ENCODE data around the gene TXNDC8. TPM values are rescaled to one million over a fixed set of nuclear protein-coding genes. Genes with fewer than 3 reads are reported as not detected.
"Not testable (repeated sequence)": the region's sequence is repeated elsewhere in the genome, so short reads cannot be mapped to it uniquely, and the experiment has no call there.

The TXNDC8 gene
- total RNA-seq (2014; rRNA removed; shearing (Covaris generic)), result not detected in 2 replicates

DNA sequence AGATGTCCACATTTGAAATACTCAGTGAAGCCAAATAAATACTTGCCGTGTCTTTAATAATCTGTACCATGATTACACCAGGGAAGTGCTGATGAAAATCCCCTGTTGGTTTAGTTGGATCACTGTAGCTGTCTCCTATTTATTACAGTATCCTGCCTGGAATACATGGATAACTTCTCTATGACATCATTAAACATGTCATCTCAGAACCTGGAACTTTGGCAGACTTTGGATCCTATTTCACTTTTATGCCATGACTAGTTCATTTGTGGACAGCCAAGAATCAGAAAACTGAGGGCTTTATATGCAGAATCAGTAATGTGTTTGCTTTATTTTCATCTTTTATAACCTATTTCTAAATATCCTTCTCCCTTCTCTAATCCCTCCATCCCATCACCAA lies at the start of gene TXNDC8:
TXNDC8 (minus strand) TSS at position 137 of the 400 bp plus-strand sequence.
- no peak for DNase-seq (ENCODE audit: low spot score)

DNA sequence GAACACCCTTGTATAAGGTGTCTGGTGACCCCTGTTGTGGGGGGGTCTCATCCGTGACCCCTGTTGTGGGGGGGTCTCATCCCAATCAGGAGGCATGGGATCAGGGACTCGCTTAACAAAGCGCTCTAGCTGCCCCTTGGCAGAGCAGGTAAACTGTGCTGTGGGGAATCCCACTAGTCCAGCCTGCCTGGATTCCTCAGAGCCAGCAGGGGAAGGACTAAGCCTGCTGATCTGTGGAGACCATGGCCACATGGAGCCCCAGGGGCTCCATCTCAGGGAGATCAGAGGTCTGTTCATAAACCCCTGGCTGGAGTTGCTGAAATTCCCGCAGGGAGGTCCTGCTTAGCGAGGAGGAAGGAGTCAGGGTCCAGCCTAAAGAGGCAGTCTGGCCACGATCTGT lies 45.8 kb upstream of the TXNDC8 start:
- DNase-seq (ENCODE audit: low spot score), result no peak

DNA sequence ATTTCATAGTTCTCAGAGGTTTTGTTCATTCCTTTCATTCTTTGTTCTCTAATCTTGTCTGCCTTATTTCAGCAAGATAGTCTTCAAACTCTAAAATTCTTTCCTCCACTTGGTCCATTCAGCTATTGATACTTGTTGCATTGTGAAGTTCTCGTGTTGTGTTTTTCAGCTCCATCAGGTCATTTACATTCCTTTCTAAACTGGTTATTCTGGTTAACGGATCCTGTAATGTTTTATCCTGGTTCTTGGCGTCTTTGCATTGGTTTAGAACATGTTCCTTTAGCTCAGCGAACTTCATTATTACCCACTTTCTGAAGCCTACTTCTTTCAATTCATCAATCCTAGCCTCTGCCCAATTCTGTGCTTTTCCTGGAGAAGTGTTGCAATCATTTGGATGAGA lies 45.1 kb upstream of the TXNDC8 start:
- DNase-seq (ENCODE audit: low spot score), result no peak

DNA sequence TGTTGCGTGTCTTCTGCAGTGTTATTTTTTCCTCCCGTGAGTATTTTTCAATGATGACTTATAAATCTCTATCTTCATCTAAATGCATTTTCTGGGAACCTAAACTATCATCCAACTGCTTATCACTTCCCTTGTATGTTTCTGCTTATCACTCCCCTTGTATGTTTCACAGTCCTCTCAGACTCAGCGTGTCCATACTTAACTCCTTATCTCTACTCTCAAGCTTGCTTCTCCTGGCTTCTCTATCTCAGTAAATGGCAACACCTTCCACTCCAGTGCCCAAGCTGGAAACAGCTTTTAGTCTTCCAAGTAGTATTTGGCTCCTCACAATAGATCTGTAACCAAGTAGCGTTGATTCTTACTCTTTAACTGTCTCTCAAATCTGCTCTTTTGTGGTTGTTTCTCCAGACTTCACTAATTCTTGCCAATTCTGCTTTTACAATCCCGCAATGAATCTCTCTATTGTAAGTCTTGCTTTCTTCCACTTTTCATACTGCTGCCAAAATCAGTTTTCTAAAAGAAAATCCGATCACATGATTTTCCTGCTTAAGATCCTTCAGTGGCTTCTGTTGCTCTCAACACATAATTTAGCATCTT lies 33.8 kb upstream of the TXNDC8 start:
- no peak for DNase-seq (ENCODE audit: low spot score)

DNA sequence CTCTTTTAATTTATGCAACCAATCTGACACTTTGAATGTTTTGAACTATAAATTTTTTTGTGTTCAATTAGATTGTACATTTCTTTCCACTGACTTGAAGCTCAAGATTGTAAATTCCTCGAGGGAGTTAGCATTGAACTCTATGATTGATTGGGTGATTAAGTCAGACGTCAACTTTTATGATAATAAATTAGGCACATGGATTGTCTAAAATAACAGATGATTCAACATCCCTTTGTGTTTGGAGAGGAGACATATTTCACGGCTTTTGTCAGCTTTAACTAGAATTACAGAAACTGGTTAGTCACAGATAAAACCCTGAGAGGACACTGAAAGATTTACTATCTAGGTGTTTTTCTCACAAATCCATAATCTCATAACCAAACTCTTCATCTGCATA lies 32.7 kb upstream of the TXNDC8 start:
- DNase-seq (ENCODE audit: low spot score), result no peak

DNA sequence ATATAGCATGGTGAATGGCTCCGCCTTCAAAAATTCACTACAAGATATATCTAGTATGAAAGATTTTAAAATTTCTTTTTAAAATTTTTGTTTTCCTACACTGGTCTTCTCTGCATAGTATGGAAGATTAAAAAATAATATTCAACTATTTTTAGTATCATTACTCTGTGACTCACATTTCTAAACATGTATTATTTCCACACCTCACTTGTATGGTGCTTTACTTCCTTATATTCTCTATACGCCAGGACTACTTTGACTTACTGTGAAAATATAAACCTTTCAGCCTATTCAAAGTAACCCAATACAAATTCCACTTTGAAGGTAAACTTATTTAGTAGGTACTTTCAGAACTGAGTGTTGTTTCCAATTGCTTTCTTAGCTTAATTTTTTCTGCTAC lies 26.8 kb upstream of the TXNDC8 start:
- no peak for DNase-seq (ENCODE audit: low spot score)

DNA sequence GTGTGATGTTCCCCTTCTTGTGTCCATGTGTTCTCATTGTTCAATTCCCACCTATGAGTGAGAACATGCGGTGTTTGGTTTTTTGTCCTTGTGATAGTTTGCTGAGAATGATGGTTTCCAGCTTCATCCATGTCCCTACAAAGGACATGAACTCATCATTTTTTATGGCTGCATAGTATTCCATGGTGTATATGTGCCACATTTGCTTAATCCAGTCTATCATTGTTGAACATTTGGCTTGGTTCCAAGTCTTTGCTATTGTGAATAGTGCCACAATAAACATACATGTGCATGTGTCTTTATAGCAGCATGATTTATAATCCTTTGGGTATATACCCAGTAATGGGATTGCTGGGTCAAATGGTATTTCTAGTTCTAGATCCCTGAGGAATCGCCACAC lies 21.3 kb upstream of the TXNDC8 start:
- not testable (repeated sequence) for DNase-seq (ENCODE audit: low spot score)

DNA sequence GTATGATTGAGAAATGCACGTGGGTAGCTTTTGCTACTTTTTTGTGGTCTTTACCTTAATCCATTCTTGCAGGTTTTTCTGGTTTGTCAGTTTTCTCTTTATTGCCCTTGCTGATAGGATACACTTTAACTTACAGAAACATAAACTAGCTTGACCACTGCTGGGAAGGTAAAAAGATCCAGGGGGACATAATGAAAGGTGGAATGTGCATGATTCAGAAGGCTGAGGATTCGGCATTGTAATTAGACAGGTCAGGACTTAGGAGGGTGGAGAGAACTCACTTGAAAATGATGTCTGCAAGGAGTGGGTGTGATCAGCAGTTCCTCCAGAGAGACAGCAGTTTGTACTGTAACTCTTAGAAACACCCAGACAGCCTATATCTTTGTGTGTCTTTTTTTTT lies 19.8 kb upstream of the TXNDC8 start:
- peak; percentile 39 for DNase-seq (ENCODE audit: low spot score)

DNA sequence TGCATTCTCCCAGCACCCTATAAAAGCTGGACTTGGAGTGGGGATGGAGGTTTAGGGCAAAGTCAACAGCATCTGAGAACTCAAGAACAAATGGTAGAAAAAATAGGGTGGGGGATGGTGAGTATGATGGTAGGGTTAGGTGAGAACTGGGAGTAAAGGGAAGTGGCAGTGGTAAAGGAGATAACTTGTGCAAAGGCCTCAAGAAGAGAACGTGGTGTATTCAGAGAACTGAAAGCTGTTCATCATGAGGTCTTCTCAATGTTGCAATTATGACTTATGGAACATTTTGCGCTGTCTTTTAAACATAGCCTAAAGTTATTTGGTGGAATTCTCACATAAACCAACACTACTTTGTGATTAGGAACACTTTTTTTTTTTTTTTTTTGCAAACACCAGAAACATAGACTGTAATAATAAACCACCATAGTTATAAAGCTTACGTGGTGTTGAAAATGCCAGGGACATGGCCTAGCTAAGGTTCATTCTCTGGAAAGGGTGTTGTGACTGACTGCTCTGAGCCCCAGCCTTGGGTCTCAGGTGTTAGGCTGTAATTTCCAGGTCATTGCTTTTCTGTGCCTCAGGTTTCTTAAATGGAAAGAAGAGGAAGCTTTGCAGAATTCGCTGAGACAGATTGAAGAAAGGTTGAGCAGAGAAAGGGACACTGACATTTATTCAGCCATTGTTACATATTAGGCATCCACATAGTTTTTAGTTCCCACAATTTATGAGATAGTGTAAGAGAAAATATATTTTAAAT lies 19.2 kb upstream of the TXNDC8 start:
- no peak for DNase-seq (ENCODE audit: low spot score)

DNA sequence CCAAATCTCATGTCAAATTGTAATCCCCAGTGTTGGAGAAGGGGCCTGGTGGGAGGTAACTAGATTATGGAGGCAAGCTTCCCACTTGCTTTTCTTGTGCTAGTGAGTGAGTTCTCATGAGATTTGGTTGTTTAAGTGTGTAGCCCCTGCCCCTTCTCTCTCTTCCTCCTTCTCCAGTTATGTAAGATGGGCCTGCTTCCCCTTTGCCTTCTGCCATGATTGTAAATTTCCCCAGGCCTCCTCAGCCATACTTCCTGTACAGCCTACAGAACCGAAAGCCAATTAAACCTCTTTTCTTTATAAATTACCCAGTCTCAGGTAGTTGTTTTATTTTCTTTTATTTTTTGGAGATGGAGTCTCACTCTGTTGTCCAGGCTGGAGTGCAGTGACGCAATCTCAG lies 18.2 kb upstream of the TXNDC8 start:
- no peak for DNase-seq (ENCODE audit: low spot score)

DNA sequence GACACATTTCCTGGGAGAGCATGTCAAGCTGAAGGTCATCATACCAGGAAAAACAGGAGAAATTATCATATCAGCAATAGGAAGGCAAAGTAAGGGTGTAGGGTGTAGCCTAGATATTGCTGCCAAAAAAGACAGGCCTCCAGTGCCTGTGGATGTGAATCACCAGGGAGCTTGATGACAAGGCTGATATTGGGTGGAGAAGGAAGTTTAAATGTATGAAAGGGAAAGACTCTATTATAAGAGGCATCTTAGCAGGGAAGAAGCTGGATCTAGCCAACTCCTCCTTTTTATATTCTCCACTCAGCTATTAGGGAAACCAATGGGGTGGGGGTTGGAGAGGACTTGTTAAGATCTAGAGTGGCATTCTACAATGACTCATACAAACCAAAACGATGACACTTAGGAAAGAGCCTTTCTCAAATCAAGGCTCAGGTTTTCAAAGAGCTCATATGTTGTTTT lies 13.4 kb upstream of the TXNDC8 start:
- peak; percentile 73 for DNase-seq (ENCODE audit: low spot score)

DNA sequence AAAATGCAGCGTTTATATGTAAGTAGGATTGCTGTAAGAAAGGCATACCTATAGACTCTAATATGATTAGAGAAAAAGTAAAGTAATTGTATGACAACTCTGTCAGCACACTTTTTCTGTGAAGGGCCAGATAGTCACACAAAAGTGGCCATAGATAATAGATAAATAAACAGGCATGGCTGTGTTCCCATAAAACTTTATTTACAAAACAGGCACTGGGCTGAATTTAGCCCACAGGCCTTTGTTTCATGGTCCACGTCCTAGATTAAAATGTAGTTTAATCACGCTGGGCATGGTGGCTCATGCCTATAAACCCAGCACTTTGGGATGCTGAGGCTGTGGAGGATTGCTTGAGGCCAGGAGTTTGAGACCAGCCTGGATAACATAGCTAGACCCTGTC lies 8.7 kb upstream of the TXNDC8 start:
- DNase-seq (ENCODE audit: low spot score), result no peak

DNA sequence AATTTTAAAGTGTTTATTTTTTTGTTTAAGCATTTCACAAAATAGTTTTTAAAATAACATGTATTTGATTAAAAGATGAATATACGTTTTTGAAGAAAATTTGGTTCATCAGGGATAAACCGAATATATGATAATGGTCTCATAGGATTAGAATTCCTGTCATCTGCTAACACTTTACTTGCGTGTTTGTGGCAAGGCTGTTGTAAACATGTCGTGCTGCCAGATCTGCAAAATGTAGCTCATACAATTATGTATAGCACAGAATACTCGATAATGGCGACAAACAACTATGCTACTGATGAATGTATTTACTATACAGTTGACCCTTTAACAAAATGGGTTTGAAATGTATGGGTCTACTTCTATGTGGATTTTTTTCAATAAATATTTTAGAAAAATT lies 7.2 kb upstream of the TXNDC8 start:
- no peak for DNase-seq (ENCODE audit: low spot score)

DNA sequence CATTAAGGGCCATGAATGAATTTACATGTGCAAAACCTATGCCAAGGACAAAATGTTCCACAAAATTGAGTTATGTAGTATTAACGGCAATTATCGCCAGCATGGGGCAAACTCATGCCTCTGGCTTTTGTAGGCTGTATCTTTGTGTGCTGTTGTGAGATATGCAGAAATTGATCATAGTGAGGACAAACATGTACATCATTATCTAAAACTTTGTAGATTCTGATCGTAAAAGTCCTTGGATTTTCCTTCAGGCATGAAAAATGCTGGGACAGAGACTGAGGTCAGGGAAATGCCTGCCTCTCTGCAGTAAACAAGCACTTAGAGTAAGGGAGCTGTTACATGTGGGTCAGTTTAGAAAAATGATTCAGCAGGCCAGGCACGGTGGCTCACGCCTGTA lies 5.9 kb upstream of the TXNDC8 start:
- DNase-seq (ENCODE audit: low spot score), result no peak

DNA sequence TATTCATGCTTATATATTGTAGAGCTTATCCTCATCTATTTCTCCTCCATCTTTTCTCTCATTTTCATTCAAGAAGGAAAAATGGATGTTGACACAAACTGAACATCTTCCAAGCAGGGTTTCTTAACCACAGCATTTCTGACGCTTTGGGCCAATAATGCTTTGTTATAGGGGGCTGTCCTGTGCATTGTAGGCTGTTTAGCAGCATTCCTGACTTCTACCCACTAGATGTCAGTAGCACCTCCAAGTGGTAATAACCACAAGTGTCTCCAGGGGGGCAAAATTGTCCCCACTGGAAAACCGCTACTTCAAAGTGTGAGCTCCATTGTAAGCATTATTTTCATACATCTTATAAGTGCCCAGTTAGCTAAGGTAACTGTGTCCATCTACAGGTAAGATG lies 2.6 kb upstream of the TXNDC8 start:
- DNase-seq (ENCODE audit: low spot score), result peak; percentile 28

DNA sequence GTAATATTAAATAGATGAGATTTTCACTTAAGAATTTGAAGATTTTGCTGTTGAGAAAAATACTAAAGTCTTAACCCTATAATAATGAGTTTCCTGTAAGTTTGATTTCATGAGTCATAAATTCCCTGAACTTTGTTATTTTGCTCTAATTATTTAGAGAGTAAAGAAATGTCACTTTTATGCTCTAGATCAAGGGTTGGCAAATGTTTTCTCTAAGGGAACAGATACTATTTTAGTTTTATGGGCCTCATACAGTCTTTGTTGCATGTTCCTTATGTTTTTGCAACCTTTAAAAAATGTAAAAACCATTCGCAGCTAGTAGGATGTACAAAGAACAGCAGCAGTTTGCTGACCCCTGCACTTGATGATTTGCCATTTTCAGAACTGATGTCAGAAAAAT lies 480 bp upstream of the TXNDC8 start:
- DNase-seq (ENCODE audit: low spot score), result no peak

DNA sequence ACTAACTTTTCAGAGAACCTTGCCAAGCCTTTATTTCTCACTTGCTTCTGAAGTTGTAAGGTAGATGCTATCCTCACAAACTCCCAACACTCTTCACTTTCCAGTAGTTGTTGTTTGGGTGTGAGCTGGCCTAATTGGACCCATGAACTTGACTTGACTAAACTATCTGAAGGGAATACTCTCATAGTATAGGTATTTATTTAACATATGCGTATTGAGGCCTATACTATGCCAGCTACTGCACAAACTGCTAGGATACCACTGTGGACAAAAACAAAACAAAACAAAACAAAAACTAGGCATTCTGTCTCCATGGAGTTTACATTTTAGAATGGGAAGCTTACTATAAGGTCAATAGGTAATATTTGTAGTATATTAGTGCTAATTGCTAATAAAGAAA lies 1.3 kb downstream of the TXNDC8 start:
- no peak for DNase-seq (ENCODE audit: low spot score)

DNA sequence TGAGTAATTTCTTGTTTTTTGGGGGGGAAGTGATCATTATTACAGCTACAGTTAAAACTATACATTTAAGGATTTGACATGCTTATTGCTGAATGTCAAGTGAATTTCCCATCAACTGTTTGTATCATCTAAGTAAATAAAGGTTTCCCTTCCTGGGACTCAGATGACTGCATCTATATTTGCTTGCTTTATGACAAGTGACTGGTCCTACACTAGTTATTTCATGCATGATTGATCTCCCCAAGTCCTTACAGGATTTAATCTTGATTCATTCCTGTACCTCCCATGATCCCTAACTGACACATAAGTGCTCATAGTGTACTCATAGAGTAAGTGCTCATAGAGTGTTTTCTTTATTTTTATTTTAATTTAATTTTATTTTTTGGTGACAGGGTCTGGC lies 2.8 kb downstream of the TXNDC8 start:
- no peak for DNase-seq (ENCODE audit: low spot score)

DNA sequence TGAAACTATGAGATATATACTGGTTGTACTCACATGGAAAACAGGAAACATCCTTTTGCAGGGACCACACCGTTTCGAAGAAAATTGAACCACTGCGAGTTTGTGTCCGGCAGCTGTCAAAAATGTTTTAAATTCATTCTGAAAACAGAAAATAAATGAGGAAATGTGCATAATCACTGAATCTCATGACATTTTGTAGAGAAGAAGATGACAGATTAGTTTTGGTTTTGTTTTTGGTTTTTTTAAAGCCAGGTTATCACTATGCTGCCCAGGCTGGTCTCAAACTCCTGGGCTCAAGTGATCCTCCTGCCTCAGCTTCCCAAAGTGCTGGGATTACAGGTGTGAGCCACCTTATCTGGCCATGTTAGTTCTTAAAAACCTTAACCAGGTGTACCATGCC lies 3.5 kb downstream of the TXNDC8 start:
- DNase-seq (ENCODE audit: low spot score), result no peak

DNA sequence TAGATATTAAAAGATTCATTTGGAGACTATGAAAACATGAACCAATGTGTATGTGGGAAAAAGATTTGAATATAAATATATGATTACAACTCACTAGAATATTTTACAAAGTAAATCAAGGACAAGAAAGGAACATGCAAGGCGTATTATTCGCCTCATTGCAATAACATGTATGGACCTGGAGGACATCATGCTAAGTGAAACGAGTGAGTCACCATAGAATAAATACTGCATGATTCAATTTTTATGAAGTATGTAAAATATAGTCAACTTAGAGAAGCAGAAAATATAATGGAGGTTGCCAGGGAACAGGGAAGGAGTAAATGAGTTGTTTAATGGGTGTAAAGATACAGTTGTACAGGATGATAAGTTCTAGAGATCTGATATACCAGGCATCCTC lies 4.9 kb downstream of the TXNDC8 start:
- DNase-seq (ENCODE audit: low spot score), result no peak

DNA sequence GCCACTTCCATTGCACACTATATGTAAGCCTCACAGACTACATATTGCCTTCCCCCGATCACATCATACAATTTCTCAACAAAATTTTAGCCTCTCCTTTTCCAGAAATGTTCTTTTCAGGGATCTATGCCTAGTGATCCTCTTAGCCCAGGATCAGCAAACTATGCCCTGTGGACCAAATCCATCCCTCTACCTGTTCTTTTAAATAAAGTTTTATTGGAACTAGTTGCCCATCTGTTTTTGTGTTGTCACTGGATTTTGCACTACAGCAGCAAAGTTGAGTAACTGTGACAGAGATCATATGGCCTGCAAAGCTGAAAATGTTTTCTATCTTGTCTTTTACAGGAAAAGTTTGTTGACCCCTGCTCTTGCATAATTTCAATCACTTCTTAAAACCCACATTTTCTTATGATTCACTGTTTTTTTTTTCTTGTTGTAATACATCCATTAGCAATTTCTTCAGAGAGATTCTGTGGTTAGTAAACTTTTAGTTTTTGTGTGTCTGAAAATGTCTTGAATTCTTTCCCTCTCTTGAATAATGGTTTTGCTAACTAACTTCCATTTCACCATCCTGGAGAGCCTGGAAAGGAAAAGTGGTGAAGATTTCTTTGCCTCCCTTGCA lies 7.1 kb downstream of the TXNDC8 start:
- no peak for DNase-seq (ENCODE audit: low spot score)

DNA sequence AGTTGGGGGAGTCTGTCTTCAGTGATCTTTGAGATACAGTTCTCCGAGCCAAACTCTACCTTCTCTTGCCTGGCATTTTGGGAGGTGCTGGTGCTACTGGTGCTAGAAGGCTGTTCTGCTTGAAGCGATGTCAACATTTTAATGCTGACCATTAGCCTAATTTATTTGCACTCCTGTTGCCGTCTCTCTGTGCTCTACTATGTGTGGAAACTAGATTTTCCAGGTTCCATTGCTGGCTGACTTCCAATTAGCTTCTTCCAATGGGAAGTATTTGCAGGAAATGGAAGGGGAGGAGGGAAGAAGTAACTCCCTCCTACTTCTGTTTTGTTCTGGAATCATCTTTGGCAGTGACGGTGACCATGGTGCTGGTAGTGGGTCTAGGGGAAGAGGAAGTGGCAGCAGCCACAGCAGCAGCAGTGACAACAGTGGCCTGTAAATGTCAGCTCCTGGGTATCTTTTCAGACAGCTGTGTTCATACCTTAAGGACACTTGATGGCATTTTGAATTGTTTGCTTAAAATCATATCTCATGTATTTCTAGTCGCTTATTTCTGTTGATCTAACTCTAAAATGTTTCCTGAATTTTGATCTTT lies 7.9 kb downstream of the TXNDC8 start:
- peak; percentile 60 for DNase-seq (ENCODE audit: low spot score)

DNA sequence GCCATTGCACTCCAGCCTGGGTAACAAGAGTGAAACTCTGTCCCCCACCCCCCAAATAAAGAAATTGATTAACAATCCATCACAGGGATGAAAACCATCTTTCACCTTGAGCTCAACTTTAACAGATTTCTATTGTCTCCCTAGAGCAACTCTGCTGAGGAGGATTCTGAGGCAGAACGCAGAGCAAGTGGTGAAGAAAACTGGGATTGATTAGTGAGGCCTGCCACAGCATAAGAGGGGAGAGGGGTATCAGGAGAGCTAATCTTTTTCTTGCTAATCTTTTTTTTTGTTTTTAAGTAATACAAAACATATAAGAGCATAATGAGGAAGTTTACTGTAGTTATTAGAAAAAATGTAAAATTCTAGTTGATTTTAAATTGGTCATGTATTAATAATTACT lies 8.9 kb downstream of the TXNDC8 start:
- no peak for DNase-seq (ENCODE audit: low spot score)

Measured in HT-29 (cell line).